Neural progenitor cell (in vitro differentiated cells): ENCODE data around the gene FLT4.

Experiments used
- CTCF ChIP-seq: fragments of 200-600 bp; sonication (generic); IDR thresholded peaks from 2 replicates; pipeline ENCODE4 v1.5.1; 2017; ENCODE audit warnings: antibody characterized with exemption, mild to moderate bottlenecking
- EZH2 ChIP-seq: fragments of 200-600 bp; sonication (generic); IDR thresholded peaks from 2 replicates; pipeline ENCODE4 v1.6.1; 2017; ENCODE audit warnings: antibody characterized with exemption, mild to moderate bottlenecking, moderate library complexity
- EZH2phosphoT487 ChIP-seq: fragments of 200-600 bp; sonication (generic); IDR thresholded peaks from 2 replicates; pipeline ENCODE4 v1.6.1; 2017; ENCODE audit warnings: antibody characterized with exemption

- no peak for TF ChIP-seq CTCF
- no peak for TF ChIP-seq EZH2
- TF ChIP-seq EZH2phosphoT487, result no peak
Observed at GRCh38 chr5:180586870-180587269, 62.5 kb downstream of the FLT4 start.
